GM12892 (cell line): ENCODE data around the gene TESK2.

Source experiments
- POLR2A ChIP-seq: IDR thresholded peaks from 2 replicates; pipeline ENCODE4 v1.6.1; 2011; ENCODE audit warnings: low read depth, low read length, control low read depth
- POLR2AphosphoS5 ChIP-seq: IDR thresholded peaks from 2 replicates; pipeline ENCODE4 v1.6.1; 2011; ENCODE audit warnings: low read depth, low read length, control low read depth
- TAF1 ChIP-seq: IDR thresholded peaks from 2 replicates; pipeline ENCODE4 v1.6.1; 2011; ENCODE audit warnings: low read depth, mild to moderate bottlenecking, control low read depth, low read length, borderline replicate concordance

DNA sequence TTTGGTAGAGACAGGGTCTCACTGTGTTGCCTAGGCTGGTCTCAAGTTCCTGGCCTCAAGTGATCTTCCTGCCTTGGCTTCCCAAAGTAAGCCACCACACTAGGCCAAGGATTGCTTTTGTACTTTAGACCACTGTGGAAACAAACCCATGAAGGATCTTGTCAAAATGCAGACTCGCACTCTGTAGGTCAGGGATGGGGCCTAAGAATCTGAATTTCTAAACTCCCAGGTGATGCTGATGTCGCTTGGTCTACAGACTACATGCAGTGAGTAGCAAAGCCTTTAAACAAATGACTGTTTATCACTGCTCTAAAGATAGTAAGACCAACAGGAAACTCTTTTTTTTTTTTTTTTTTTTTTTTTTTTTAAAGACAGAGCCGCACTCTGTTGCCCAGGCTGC is 96.6 kb downstream of the TESK2 start:
- TF ChIP-seq POLR2A: no peak
- no peak for TF ChIP-seq TAF1
- TF ChIP-seq POLR2AphosphoS5: no peak
